Activated CD8-positive, alpha-beta memory T cell treated with anti-CD3 and anti-CD28 coated beads, Interleukin-2, amount 50 U/mL, for 24 hours (primary cell): ENCODE measurements around the gene EYS.

Experiments used
- DNase-seq: peaks from one replicate; pipeline ENCODE4 v3.0.0-alpha.2; 2020; ENCODE audit errors: extremely low read depth

The EYS gene

GRCh38 chr6:64141680-64142079 lies 1565.3 kb downstream of the EYS start:
- DNase-seq: no peak

DNA sequence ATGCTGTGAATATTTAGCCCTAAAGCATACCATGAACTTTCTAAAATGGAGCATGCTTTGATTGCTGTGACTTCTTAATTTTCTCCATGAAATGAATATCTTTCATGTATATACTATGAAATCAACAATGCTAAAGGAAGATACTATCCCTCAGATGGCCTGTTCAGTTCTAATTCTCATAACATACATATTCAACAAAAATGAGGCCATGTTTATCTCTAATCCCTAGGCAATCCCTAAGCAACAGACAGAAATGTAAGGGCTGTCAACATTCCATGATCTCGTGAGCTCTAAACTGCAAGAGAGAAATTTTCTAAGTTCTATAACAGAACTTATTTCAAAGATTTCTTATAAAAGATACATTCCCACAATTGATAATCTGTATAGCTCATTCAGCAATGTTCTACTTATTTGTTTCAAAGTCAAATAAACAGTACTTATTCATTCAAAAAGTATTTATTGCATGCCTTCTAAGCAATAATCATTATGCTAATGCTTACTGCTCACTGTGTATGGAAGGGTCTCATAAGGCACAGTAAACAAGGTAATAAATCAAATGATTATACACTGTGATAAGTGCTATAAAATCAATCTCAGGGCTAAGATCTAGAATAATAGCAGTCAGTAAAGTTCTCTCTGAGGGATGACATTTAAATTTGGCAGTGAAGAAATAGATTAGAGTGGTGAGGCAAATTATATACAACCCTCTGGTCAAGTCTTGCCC lies 1578.6 kb downstream of the EYS start:
- DNase-seq: no peak

GRCh38 chr6:64123761-64124633 lies 1583.0 kb downstream of the EYS start:
- no peak for DNase-seq

DNA sequence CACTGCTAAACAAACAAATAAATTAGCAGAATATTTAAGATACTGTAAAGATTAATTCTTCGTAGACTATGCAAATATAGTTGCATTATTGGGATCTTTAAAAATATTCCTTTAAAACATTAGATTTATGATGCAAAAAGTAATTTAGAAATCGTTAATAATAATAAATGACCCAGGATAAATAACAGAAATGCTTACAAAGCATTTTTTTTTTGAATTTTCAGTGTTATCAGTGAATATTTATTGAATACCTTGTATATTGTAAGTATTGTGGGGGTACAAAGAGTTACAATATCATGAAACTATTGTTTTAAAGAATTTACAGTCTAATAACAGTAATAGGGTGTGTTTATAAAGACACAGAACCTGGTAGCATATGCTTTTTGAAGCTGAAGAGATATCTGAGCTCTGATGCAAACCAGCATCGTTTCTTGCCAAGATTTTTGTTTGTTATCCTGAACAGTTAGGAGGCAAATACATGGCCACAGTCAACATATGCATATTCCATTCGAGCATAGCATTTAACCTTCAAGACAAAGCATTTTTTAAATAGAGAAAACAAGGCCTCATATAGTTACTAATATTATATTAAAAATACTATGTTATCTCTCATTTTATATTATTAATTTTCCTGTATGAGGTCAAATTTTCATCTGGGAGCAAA lies 1584.2 kb downstream of the EYS start:
- DNase-seq: no peak

- no peak for DNase-seq
These were observed 1585.9 kb downstream of the EYS start for GRCh38 chr6:64121011-64121565.

- DNase-seq: no peak
These were observed 1593.3 kb downstream of the EYS start for GRCh38 chr6:64113704-64114103.

DNA sequence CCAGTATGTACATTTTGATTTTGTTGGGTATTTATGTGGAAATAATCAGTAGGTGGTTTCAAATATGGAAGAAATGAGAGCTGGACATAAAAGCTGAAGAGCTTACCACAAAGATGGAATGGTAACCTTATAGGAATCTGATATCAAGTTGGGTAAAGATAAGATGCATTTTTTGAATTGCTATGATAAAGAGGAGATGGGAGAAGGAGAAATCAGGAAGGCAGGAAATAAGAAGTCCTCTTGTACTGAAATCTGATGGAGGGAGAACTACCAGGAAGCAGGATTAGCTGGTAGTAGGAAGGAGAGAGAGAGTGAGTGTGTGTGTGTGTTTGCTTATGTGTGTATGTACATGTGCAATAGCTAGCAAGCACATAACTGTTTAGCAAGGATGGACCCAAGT lies 1603.0 kb downstream of the EYS start:
- DNase-seq: no peak

GRCh38 chr6:64103480-64103879 lies 1603.5 kb downstream of the EYS start:
- no peak for DNase-seq

GRCh38 chr6:64100702-64101303 lies 1606.2 kb downstream of the EYS start:
- no peak for DNase-seq

DNA sequence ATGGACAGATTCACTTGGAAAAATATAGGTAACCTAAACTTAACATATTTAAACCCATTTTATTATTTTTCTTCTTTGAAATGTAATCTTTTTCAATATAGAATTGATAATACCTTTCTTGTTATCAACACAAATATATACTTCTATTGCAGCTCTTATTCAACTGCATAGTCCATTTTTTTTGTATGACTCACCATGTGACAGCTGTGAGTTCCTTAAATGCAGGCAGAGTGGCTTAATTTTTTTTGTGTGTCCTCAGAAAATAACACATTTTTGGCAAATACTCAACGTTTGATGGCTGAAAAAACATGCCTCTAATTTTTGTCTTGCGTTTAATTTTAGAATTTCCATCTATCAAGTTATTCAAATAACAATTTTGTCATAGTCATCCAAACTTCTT lies 1616.7 kb downstream of the EYS start:
- no peak for DNase-seq

DNA sequence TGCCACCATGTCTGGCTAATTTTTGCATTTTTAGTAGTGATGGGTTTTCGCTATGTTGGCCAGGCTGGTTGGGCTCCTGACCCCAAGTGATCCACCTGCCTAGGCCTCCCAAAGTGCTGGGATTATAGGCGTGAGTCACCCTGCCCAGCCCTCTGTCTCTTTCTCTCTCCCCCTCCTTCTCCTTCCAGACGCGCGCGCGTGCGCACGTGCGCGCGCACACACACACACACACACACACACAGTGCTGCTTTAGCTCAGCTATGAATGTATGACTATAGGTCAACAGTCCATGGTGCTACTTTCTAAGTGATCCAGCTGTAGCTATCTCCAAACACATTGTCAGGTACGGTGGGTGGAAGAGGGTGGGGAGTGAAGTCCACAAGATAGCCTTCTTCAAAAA lies 1621.9 kb downstream of the EYS start:
- no peak for DNase-seq

DNA sequence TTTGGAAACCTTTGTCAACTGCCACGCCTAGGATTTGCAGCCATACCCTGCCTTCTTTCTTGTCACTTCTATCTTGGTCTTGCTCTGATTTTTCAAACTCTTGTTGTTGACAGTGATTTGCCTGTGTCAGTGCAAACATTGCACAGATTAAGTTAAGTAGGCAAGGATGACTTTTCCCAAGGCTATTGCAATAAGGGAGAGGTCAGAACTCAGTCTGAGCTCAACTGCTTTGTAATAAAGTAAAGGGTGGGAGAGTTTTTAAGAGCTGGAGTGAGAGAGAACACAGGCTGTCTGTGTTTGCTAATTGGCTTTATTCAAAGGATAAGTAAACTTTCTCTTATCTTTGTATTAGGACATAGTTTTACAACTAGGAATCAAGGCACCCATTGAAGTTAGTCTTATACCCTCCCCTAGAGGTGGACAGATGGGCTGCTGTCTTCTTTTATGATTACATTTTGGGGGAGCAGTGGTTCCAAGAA lies 1622.8 kb downstream of the EYS start:
- DNase-seq: no peak

- DNase-seq: no peak
These were observed 1623.8 kb downstream of the EYS start for GRCh38 chr6:64083261-64083660.

- DNase-seq: no peak
These were observed 1625.6 kb downstream of the EYS start for GRCh38 chr6:64081453-64081852.

DNA sequence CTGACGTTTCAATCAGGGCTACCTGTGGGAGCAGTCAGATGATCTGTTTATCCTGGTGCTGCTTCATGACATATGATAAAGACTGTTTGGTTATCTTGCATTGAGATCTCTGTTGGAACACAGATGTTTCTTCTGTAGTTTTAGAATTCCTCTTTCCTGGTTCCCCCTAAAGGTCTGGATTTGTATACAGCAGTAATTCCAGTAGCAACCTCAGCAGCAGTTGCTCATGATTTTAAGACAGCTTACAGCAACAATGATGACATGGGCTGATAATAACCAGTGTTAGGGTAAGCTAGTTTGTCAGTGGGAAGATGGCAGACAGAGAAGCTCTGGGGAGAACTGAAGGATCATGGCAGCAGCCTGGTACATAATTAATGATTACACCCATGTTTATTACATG lies 1632.0 kb downstream of the EYS start:
- no peak for DNase-seq

- DNase-seq: no peak
These were observed 1634.3 kb downstream of the EYS start for GRCh38 chr6:64072686-64073085.

GRCh38 chr6:64064919-64065318 lies 1642.1 kb downstream of the EYS start:
- no peak for DNase-seq

DNA sequence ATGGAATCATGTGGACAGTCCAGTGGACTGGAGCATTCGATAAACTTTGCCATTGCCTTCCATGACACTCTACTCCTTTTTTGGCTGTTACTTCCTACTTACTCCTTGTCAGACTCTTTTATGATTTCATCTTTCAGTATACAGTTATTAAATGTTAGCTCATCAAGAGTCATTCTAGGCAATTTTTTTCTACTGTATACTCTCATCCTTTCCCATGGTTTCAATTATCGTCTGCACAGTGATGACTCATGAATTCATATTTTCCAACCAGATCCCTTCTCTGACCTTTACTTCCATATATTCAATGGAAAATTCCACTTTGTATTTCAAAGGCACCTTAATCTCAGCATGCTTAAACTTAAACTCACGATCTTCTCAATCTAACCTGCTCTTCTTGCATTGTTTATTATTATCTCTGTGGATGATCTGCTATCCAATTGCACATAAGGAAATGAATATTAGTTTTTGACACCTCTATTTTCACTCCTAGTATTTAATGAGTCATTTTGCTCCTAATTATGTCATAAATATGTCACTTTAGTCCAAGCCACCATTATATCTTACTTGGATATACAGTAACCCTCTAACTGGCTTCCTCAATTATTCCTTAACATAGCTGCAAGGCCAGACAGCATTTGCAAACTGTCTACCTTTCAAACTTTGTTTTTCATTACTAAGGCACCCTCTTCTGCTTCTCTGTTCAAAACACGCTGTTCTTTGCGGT lies 1643.9 kb downstream of the EYS start:
- DNase-seq: no peak

DNA sequence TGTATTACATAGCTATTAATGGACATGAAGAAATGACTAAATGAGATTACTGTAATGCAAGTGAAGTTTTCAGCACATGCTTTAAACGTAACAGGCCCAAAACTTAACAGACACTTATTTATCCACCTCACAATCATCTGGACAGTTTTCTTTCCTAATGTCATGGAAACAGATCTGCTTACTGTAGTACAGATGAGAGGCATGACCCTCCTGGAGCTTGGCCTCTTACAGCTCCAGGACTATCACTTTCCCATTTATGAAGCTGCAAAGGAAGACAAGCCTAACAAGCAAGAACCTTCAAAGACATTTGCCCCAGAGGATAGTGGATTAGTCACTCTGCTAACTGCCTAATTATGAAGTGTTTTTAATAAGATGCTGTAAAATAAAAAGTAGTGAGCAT lies 1652.2 kb downstream of the EYS start:
- no peak for DNase-seq

- DNase-seq: no peak
These were observed 1656.4 kb downstream of the EYS start for GRCh38 chr6:64050590-64050989.

DNA sequence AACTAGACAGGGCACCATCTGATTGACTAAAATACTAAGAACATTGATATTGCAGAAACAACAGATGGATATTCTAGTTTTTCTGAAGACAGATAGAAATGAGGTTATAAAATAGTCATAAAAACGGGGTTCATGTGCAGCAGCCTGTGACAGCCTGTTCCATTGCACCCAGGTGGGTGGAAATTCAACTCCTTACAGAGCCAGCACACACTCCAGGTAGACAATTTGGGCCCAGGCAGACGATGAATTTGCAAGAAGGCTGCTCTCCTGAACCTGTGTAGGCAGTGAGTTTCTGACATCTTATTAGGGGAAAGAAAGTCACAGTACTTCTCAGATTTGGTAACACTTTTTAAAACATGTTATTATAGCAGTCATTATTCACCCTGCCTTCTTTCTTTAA lies 1657.3 kb downstream of the EYS start:
- no peak for DNase-seq
